GM12872 (cell line): Measurements from ENCODE around the gene PID1.

Experiments
- CTCF ChIP-seq: IDR thresholded peaks from 3 replicates; pipeline ENCODE4 v1.5.1; 2011; ENCODE audit warnings: low read depth, mild to moderate bottlenecking, low read length, moderate library complexity; ENCODE audit not compliant: insufficient read depth

The PID1 gene

GRCh38 chr2:229297247-229297646 lies 26.2 kb upstream of the PID1 start:
- no peak for TF ChIP-seq CTCF

- no peak for TF ChIP-seq CTCF
Measured at GRCh38 chr2:229296536-229296935, 25.4 kb upstream of the PID1 start.

- TF ChIP-seq CTCF = no peak
Measured at GRCh38 chr2:229296016-229296415, 24.9 kb upstream of the PID1 start.

GRCh38 chr2:229287823-229288222 lies 16.7 kb upstream of the PID1 start:
- no peak for TF ChIP-seq CTCF

- no peak for TF ChIP-seq CTCF
Measured at GRCh38 chr2:229282758-229283546, 11.9 kb upstream of the PID1 start.

- no peak for TF ChIP-seq CTCF
Measured at GRCh38 chr2:229279516-229279915, 8.4 kb upstream of the PID1 start.

GRCh38 chr2:229275506-229275905 lies 4.4 kb upstream of the PID1 start:
- TF ChIP-seq CTCF = no peak
